HG02642 (cell line): ENCODE measurements around the gene P2RY2.
"Not testable (repeated sequence)": the region's sequence is repeated elsewhere in the genome, so short reads cannot be mapped to it uniquely, and the experiment has no call there.

ENCODE experiments used
- ATAC-seq: cut with Tn5 transposase; IDR thresholded peaks from one replicate; pipeline ENCODE4 v1.9.1; 2021; ENCODE audit warnings: mild to moderate bottlenecking; ENCODE audit not compliant: unreplicated experiment, poor library complexity

Gene P2RY2

GRCh38 chr11:73225001-73225686 lies 7.1 kb downstream of the P2RY2 start:
- ATAC-seq = no peak

DNA sequence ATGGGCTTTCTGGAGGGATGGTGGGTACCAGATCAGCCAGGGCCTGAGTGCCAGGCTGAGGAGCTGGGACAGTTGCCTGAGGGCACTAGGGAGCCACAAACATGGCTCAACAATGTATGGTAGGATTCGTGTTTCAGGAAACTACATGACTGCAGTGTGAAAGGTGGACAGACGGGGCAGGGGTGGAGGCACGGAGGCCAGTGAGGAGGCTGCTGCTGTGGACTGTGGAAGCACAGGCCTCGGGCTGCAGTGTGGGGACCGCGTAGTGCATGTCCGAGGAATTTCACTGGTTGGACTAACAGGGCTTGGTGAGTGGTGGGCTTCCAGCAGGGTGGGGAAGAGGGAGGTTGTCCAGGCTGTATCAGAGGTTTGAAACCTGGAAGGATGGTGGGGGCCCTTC lies 7.8 kb downstream of the P2RY2 start:
- ATAC-seq = no peak

DNA sequence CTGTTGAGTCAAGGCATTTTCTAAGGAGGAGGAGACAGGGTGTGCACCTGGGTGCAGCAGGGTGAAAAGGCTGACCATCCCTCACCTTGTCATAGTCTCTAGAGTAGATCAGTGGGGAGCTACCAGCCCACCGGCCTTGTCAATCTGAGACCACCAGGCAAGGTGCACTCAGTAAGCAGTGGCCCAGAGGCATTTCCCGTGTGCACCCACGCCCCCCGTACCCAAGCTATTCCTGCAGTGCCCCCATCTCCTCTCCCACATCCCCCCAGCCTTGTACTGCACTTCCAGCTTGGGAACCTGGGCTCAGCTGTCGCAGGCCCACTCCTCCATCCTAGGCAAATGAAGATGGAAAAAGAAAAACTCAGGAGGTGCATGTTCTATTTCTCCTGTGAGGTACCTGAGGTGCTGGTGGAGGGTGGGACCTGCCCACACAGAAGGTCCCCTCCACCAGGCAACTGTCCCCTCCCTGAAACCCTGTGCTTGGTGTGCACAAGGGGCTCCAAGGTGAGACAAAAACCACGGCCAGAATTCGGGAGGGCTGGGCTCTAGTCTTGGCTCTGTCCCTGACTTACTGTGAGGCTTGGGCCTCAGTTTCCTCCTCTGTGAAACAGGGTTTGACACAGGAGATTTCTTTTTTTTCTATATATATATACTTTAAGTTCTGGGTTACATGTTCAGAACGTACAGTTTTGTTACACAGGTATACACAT lies 8.4 kb downstream of the P2RY2 start:
- no peak for ATAC-seq

DNA sequence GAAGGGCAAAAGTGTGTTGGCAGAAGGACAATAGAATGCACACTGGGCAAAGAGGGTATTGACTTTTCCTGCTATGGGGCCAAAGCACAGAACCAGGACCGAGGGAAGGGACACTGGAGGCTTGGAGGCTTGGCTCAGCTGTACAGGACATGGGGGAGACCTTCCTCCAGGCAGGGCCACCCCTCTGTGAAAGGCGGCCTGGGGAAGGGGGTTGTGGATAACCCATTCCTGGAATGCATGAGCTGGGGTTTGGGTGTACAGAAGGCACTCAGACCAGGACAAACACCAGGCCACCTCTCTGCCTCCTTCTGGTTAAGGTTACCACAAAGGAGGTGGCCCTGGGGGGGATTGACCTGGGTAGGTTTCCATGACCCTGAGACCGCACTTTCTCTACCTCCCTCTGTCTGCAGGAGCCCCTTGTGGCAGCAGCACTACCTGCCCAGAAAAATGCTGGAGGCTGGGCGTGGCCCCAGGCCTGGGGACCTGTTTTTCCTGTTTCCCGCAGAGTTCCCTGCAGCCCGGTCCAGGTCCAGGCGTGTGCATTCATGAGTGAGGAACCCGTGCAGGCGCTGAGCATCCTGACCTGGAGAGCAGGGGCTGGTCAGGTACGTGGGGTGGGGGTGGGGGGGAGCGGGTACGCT lies 9.6 kb downstream of the P2RY2 start:
- ATAC-seq = no peak

DNA sequence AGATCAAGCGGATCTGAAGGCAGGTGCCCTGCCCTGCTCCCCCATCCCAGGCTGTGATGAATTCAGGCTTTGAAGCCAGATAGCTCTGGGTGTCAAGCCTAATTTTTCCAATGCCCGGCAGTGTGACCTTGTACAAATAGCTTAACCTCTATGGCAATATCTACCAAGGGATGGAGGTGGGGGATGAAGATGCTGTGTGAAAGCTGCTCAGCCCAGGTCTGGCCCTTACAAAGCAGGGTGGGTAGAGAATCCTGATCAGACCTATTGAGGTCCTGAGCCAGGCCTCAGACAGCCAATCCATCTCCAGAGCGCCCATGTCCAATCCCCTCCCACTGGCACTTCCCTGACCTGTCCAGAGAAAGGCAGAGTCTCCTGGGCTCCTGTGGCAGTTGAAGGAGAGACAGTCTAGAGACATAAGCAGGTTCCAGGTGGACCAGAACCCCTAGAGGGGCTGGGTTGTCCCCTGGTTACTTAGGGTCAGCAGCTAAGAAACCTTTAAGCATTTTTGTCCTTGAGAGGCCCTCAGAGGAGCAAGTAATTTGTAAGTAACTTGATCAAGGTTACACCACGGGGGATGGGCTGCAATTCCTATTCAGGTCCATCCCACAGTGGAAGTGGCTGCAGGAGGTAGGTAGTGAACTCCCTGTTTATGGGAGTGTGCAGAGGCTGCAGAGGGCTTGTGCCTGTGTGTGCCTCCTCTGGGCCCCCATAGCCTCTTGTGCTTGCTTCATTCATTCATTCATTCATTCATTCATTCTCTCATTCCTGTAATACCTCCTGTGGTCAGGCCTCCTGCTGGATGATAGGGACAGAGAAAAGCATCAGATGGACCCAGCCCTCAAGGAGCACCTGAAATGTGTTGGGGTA lies 10.4 kb downstream of the P2RY2 start:
- no peak for ATAC-seq

DNA sequence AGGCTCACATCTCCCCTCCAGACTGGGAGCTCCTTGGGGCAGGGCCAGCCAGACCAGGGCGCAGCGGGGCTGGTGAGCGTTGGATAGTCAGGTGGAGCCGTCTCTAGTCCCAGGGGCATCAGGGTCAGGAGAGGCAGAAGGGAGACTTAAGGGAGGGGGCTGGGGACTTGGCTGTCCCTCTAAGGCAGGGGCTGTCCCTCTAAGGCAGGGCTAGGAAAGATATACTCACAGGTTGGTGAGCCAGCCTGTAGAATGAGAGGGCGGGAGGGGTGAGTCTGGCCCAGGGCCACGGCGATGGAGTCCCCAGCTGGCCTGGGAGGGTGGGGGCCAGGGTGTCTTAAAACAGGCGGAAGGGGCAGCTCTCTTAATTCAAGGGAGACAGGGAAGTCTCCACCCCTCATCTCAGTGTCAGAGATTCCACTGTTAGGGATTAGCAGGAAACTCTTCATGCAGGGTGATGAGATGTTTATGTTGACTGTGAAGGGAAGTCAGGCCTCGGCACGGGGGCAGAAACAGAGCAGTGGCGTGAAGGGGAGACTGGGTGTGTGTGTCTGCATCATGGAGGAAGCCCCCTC lies 11.3 kb downstream of the P2RY2 start:
- ATAC-seq = no peak

DNA sequence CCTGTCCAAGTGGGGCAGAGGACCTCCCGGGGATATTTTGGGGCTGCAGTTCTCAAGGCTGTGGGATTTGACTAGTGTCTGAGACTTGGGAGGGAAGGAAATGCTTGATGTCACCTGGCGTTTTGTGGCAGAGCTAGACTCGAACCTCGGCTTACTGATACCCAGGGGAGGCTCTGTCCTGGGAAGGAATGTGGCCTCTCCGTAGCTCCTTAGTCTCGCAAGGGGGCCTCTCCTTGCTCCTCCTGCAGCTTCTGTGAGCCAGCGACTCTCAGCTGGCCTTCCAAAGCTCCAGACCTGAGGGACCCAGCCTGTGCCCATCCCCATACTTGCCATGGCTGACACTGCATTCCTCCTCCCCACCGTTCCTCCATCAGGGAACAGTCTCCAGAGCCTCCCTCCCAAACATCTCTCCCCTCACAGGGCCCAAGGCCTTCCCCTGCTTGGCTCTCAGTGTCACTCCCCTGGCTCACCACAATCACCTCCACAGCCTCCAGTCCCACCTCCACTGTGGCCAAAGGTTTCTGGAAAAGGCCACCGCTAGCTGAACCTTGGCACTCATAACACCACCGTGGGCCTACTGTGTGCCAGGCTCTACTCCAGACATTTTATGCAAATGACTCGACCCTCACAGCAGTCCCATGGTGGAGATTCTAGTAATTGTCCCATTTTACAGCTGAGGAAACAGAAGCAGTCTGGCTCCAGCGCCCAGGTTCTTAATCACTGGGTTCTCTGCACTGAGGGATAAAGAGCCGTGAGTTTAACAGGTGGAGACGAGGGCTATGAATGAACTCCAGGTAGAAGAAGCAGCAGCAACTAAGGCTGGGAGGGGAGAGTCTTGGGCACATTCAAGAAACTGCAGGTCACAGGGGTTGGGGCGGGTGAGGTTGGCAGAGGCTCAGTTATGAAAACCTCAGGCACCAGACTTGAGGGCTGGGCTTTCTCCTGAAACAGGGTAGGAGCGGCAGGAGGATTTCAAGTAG lies 12.1 kb downstream of the P2RY2 start:
- no peak for ATAC-seq

- no peak for ATAC-seq
These were observed 12.8 kb downstream of the P2RY2 start for GRCh38 chr11:73230931-73231330.

DNA sequence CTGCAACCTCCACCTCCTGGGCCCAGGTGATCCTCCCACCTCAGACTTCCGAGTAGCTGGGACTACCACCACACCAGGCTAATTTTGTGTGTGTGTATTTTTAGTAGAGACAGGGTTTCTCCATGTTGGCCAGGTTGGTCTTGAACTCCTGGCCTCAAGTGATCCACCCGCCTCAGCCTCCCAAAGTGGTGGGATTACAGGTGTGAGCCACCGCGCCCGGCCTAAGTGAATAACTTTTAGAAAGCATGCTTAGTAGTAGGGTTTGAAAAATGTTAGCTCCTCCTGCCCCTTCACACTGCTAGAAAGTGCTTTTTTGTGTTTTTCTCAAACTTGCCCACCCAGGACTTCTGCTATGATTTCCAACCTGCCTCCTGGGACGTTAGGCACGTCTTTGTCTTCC lies 14.4 kb downstream of the P2RY2 start:
- not testable (repeated sequence) for ATAC-seq

DNA sequence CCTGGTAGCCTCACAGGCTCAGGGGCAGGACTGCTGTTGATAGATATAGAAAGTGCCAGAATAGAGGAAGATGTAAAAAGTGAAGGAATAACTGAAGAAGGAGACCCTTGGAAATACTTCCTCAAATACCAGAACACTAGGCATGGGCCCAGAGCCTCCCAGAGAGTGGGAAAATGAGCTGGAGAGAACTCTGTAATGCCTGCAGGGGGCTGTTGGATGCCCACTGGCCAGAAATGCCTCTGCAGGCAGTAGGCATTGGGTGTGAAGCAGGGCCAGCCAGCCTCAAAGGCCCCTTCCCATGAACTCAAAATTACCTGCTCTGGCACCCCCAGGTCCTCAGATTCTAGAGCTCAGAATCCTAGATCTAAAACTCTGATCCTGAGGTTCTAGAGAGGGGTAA lies 15.1 kb downstream of the P2RY2 start:
- no peak for ATAC-seq

GRCh38 chr11:73233692-73234470 lies 15.8 kb downstream of the P2RY2 start:
- no peak for ATAC-seq

DNA sequence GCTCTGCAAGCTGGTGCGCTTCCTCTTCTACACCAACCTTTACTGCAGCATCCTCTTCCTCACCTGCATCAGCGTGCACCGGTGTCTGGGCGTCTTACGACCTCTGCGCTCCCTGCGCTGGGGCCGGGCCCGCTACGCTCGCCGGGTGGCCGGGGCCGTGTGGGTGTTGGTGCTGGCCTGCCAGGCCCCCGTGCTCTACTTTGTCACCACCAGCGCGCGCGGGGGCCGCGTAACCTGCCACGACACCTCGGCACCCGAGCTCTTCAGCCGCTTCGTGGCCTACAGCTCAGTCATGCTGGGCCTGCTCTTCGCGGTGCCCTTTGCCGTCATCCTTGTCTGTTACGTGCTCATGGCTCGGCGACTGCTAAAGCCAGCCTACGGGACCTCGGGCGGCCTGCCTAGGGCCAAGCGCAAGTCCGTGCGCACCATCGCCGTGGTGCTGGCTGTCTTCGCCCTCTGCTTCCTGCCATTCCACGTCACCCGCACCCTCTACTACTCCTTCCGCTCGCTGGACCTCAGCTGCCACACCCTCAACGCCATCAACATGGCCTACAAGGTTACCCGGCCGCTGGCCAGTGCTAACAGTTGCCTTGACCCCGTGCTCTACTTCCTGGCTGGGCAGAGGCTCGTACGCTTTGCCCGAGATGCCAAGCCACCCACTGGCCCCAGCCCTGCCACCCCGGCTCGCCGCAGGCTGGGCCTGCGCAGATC lies 16.5 kb downstream of the P2RY2 start:
- no peak for ATAC-seq

GRCh38 chr11:73235236-73235786 lies 17.2 kb downstream of the P2RY2 start:
- no peak for ATAC-seq

DNA sequence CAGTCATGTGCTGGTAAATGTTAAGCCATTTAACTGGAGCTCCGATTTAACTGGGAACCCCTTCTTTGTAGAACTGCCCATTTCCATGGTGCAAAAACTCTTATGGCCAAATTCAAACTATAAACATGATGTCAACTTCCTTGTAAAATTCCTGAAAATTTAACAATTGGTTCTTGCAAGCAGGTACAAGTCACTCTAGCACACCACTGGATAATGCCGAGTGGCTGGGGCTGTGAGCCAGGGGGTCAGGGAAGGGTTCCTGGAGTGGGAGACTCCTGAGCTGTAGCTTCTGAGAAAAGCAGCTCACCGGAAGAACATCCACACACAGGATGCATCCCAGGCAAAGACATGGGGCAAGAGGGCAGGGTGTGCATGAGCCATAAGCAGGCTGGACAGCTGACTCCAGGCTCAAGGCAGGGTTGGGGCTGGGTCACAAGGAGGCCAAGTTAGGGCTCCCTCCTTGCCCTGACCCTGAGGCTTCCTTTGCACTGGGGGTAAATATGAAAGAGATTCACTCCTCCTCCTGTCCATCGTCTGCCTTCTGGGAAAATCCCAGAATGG lies 18.2 kb downstream of the P2RY2 start:
- no peak for ATAC-seq

DNA sequence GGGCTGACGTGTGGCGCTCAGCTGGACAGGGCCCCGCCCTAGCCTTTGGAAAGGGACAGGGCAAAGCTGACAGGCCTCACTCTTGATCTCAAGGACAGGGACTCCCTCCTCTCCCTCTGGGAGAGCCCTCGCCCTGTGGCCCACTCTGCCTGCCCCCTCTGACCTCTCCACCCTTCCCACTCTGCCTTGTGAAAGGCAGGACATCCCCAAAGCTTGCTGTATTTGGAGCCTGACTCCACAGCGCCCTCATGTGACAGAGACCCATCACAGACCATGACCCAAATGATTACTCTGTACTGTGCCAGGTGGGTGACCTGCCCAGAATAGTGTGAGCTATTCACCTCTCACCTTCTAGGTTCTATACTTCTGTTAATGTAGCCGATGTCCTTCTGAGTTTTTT lies 18.8 kb downstream of the P2RY2 start:
- no peak for ATAC-seq

DNA sequence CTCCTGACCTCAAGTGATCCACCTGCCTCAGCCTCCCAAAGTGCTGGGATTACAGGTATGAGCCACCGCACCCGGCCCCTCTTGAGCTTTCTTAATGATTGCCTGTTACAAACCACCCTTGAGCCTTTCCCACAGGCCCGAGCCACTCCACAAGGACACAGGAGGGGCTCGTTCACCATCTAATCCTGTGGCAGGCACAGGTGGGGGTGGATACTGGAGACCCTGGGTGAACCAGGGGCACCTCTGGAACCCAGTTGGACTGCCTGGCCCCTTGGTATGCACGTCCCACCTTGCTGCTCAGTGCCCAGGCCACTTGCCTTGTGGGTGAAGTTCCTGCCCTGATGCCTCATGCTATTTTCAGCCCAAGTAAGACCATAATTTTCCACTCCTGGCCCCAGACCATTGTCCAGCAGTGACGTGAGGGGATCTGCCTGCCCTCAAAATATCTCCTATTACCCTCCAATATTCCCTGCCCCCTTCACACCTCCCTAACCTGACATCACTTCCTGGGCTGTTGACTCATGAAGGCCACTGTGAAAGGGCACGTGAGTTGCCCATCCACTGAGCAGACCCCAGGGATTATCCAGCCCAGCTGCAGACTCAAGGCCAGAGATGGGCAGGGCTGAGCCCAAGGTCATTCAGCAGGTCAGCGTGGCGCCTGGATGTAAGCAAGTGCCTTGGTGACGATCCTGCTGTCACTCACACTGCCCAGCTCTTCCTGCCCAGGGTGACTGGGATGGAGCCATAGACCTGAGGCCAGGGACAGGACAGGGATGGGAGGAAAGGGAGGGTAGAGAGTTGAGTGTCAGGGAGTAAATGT lies 19.6 kb downstream of the P2RY2 start:
- no peak for ATAC-seq
